HG03064 (cell line): ENCODE measurements around the gene DNAJB12.
A peak's percentile ranks its signal among the peaks of the same experiment; 100 is the strongest.
"Not testable (repeated sequence)": the region's sequence is repeated elsewhere in the genome, so short reads cannot be mapped to it uniquely, and the experiment has no call there.

Experiments
- ATAC-seq: cut with Tn5 transposase; IDR thresholded peaks from one replicate; pipeline ENCODE4 v1.9.1; 2021; ENCODE audit warnings: low read depth; ENCODE audit not compliant: unreplicated experiment

The DNAJB12 gene

DNA sequence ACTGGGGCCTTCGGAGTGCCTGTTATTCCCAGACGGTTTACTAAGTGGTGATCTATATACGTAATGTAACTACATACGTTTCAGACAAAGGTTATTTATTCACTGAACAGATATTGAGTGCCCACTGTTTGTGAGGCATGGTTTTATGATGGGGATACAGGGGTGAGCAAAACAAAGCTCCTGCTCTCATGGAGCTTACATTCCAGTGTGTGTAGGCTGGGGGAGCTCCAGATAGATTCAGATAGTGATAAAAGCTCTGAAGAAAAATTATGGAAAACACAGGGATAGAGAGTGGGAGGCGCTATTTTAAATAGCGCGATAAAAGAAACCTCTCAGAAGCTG lies 466 bp upstream of the DNAJB12 start:
- no peak for ATAC-seq

DNA sequence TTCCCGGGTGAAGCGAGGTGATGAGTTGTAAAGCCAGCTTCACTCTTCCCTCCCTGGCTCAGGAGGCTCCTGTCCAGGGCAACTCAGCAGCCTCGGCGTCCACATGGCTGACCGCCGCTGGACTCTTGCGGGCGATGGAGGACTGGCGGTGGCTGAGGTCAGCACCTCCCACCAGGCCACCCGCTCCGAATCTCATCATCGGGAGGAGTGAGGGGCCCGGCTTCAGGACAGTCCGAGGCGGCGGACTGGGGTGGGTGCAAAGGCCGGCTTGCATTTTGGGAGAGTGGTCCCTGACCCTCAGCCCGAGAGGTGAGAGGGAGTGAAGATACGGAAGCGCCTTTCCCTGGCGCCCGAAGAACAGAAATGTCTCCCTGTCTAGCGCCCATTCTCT lies 759 bp downstream of the DNAJB12 start:
- ATAC-seq: peak; percentile 7

DNA sequence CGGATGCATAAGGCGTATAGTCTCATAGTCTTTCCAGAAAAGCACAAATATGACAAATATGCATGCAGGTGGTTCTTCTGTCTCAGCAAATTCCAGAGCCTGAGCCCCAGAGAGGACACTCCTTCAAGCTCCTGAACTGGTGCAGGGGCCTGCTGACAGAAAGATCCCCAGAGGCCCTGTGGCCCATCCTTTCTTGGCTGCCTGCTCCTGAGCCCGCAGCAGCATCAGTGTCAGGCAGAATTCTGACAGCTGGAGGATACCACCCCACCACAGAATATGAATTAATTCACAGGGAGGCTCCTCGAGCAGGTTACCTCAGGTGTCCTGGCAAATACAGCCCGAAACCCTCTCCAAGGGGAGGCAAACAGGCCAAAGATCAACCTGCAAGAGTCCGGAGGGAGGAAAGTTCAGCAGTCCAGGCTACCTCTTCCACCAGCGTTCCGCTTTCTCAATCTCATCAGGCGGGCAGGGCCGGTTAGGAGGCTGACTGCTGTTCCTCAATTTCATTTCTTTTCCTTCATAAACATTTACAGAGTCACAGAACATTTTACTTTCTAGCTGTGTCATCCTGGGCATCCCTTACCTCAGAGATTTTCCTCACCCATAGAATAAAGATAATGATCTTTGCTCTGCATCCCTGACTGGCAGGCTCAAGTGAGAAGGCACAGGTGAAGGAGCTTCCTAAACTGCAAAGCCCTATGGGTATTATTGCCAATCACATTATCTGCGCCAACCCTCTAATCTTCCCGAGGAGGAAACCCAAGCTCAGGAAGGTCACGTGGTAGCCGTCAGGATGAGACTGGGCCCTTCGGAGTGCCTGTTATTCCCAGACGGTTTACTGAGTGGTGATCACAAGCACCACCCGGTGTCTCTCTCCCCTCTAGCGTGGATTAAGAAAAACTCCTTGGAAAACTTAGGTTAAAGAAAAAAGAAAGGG lies 1.4 kb downstream of the DNAJB12 start:
- ATAC-seq: no peak

DNA sequence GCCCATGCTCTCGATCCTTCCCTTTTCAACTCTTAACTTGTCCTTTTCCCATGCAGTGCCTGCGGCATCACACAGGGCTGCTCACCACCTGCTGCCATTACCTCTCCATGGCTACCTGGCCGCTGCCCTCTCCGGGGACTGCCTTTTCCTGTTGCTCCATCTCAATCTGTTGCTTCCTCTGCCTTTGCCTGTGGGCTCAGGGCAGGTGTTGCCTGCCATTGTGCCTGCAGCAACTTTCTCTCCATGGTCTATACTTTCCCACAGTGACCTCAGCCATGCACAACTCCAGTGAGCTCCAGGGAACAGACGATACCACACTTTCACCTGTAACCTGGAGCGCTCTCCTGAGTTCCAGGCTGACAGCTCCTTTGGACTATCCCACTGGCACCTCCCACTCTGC lies 3.2 kb downstream of the DNAJB12 start:
- ATAC-seq: no peak

DNA sequence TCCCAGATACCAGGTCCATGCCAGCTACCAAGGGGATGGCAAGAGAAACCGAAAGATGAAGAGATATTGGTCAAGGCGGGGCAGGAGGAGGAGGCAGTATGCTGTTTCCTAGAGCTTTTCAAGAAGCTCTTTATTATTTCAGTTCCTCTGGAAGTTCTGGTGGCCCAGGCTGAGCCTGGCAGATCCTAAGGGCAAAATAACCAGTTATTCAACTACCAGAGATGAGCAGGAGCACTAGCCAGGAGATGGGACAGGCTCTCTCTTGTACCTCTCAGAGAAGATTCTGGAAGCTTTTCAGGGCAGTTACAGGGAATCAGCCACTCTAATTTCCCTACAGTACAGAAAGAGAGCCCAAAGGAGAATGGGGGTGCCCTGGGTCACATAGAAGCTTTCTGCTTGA lies 5.3 kb downstream of the DNAJB12 start:
- no peak for ATAC-seq

DNA sequence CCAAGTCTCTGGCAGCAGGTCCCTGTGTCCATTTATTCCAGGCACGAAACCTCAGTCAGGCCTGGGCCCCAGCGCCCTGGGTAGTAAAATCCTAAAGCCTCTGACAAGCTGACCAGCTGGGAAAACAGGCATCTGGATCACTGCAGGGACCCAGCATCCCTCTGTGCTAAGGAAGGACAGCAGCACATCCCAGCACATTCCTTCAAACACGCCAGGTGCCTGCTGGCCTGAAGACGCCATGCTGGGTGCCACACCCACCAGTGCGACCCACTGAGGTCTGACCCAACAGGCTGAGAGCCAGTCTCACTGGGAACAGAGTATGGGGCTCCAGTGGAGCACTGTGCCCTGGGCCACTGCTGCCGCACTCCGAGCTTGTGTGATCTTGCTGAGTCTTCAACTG lies 6.4 kb downstream of the DNAJB12 start:
- ATAC-seq: no peak

DNA sequence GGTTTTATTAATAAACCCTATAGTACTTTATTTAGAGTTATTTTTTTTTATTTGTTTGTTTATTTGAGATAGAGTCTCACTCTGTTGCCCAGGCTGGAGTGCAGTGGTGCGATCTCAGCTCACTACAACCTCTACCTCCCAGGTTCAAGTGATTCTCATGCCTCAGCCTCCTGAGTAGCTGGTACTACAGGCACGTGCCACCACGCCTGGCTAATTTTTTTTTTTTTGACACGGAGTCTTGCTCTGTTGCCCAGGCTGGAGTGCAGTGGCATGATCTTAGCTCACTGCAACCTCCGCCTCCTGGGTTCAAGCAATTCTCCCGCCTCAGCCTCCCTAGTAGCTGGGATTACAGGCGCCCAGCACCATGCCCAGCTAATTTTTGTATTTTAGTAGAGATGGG lies 8.6 kb downstream of the DNAJB12 start:
- not testable (repeated sequence) for ATAC-seq

DNA sequence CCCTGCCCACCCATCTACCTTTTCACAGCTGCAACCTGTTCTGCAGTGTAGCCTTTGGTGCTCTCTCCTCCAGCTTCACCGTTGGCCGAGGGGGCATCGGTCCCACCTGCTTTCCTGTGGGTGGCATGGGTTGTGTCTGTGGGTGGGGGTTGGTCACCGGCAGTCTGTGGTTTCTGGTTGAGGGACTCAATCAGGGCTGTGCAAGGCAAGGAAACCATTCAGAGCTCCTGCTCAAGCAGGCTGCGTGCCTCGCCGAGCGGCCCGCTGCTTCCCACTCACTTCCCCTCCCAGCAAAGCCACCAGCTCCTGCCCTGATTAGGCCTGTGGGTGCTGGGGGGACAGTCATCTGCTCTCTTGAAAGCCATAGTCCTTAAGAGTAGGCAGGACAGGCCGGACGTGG lies 9.8 kb downstream of the DNAJB12 start:
- no peak for ATAC-seq

DNA sequence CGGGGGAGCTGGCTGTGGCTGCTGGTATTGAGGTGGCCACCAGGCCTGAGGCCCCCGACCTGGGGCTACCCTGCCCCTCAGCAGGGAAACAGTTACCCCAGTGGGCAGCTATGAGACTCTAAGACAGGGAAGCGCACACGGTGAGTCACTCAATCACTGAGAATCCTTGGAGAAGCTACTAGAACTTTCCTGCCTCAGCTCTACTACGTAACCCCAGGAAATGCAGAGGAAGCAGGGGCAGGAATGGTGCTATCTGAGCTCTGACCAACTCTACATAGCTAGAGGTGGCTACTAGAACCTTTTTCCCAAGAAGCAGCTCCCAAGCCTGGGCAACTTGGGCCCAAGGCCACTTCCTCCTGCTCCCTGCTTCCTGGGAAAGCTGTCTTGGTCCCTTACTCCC lies 11.8 kb downstream of the DNAJB12 start:
- no peak for ATAC-seq

DNA sequence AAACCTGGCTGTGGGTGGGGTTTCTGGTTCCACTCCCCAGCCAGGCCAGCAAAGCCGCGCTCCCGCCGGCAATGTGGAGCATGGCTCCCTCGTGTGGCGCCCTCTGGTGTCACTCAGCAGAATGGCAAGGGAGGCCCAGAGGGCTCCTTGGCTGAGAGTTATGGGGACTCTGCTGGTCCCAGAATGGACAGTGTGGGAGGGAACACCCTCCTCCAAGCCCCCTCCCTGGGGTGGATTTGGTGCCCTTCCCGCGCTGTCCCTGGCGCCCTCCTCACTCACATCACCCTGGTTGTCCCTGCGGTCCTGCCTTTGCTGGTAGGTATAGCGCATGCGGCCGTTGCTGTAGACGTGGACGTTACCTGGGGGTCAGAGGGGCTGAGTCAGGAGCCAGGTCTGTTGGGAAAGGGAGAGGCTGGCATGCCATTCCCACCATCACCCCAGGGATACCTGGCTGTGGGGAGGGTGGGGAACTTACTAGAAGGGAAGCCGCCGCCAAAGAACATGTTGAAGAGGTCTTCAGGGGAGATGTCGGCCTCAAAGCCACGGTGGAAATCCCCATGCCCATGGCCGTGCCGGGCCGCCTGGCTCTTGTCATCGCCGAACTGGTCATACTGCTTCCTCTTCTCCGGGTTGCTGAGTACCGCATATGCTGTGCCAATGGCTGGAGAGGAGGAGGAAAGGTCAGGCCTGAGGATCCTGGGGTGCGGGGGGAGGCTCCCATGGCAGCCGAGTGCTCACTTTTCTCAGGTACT lies 14.0 kb downstream of the DNAJB12 start:
- no peak for ATAC-seq

DNA sequence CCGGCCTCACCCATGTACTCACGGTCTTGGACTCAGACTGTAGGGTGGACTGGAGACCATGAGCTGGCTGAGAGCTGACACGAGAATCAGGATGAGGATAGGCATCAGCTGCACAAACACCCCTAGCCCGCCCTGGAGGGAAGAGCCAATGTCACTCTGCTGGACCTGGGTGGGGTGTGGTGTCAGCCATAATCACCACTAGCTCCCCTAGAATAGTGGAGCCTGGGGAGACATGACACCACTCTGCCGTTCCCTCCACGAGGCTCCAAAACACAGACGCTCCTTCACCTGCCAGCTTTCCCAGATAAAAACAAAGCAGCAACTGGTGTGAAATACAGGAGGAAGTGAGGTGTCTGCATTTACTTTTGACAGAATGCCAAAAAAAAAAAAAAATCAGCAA lies 16.5 kb downstream of the DNAJB12 start:
- ATAC-seq: no peak

DNA sequence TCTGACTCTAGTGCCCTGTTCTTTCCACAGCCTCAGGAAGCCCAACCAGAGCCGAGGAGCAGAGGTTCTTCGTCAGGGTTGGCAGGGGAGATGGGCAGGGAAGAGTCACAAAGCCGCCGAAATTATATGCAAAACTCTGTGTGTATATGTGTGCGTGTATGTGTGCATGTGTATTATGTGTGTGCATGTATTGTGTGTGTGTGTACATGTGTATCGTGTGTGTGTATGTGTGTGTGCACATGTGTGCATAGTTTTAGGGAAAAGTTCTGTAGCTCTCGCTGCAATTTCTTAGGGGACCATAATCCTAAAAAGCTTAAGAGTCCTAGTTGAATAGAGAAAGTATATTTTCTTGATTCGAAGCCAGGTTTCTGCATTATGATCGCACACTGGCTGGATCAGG lies 17.0 kb downstream of the DNAJB12 start:
- no peak for ATAC-seq

DNA sequence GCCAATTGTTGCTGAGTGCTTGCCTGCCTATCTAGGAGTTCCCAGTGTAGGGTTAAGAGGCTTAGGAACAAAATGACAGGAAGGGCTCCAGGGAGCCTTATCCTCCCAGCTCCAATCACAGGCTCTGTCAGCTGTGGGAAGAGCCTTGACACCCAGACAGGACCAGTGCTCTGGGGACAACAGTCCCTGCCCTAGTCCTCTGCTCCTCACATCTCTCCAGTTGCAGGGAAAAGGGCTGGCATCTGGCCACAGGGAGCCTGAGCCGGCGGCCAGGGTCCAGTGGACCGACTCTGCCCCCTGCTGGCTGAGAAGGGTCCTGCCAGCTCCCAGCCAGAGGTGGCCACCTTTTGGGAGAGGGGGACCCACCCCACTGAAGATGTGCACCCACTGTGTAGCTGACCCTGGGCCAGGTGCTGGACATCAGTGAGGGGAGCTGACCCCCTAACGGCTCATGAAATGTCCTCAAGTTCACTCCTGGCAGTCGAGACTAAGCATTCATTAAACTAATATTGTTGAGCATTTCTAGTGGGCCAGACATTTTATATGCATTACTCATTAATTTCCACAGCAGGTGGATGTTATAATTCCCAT lies 17.6 kb downstream of the DNAJB12 start:
- no peak for ATAC-seq

DNA sequence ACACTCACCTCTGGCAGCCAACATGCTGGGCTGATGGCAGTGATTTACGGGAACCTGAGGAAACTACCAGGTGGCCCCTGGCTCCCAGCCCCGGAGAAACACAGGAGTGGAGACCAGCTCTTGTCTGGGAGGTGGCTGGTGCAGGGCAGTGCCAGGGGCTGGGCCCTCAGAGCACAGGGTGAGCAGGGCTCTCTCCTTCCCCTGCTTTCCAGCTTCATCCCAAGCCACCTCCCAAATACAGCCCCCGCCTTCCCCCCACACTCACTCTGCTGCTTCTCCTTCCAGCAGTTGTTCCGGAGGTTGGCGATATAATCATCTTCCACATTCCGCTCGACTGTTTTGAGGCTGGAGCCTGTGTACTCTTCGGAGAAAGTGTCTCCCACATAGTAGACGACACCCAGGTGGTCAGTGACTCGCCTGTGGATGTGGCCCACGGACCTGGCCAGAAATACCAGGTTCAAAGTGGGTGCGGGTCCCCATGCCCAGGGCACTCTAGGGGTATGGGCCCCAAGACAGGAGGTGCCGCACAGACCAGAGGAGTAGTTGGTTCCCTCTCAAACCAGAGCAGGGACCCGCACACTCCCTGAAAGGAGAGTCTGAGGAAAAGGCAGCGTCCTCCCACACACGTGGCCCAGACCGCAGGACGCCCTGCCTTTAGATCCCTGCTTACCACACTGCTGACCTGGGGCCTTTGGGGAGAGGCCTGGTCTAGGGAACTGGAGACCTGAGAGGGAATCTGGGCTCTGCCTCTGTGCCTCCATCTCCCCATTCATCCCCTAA lies 18.3 kb downstream of the DNAJB12 start:
- no peak for ATAC-seq

DNA sequence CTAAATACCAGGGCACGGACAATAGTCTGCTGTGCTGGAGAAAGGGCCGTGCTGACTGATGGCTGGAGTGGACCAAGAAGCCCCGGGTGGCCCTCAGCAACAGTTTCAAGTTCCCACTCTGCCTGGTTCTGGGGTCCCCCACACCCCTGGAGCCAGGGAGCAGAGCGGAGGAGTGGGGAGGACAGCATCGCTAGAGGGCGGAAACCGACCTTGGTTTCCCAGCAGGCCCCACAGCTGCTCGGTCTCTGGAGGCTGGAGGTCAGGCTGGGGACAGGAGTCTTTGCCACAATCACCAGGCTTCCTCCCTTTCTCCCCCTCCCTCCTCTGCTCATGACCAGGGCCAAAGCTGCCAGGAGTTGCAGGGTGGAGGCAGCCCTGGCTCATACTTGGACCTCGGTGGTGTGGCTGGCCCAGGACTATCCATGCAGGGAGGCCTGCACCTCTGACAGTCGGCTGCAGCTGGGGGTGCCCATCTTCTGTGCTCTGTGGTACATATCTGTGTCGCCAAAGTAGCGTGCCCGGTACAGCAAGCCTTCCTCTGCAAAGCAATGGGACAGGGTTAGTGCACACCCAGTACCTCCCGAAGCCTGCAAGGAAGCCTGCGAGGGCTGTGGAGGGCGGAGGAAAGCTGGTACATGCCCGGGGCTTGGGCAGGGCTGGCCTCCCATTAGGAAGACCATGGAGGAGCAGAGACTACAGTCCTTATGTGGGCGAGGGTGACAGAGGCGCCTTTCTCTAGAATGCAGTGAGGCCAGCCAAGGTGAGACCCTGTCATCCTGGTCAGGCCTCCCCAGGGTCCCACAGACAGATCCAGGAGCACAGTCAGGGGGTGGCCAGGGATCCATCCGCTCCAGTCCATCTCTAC lies 19.1 kb downstream of the DNAJB12 start:
- ATAC-seq: peak; percentile 35

DNA sequence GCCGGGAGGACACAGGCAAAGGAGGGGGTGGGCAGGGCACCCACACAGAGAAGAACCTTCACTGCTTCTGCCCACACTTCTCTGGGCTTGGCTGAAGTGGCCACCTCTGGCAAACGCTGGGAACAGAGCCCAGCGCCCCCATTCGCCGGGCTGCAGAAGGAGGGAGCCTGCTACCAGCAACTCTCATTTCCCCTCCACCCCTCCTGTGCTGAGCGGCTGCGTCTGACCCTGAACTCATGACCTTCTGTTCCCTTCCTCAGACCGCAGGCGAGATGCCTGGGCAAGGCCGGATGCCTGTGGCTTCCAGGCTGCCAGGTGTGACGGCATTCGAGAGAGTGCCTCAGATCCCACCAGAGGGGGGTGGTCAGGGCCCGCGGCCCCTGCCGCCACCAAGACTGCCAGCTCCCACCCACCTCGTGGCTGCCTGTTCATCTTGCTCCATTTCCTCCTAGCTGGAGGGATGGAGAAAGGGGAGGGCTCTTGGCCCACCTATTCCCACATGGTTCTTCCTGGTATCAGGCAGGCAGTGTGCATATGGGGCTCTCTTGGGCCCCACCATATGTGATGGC lies 19.8 kb downstream of the DNAJB12 start:
- ATAC-seq: peak; percentile 44

DNA sequence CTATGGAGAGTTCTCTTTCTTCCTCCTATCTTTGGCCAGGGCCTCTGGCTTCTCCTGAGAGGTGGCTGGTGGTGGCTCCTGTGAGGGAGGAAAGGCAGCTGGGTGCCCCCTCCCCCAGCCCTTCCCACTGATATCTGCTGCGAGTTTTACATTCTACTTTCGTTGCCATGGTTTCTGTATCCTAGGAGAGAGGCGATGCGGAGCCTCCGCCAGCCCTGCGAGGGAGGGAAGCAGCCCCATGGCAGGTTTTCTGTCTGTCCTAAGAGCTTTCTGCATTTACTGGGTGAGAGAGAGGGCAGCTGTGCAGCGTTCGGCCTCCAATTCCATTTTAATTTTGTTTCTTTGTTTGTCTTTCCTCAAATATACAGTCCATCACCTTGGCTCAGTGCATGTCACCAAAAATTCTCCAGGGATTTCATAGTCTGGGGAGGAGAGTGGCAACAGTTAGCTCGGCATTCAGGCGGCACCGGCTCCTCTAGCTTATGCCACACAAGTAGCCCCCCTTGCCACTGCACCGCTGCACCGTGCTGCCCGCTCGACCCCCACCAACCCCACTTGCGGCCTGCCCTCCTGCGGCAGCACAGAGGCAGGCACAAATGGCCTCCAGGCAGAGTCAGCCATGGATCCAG lies 20.4 kb downstream of the DNAJB12 start:
- peak; percentile 5 for ATAC-seq

DNA sequence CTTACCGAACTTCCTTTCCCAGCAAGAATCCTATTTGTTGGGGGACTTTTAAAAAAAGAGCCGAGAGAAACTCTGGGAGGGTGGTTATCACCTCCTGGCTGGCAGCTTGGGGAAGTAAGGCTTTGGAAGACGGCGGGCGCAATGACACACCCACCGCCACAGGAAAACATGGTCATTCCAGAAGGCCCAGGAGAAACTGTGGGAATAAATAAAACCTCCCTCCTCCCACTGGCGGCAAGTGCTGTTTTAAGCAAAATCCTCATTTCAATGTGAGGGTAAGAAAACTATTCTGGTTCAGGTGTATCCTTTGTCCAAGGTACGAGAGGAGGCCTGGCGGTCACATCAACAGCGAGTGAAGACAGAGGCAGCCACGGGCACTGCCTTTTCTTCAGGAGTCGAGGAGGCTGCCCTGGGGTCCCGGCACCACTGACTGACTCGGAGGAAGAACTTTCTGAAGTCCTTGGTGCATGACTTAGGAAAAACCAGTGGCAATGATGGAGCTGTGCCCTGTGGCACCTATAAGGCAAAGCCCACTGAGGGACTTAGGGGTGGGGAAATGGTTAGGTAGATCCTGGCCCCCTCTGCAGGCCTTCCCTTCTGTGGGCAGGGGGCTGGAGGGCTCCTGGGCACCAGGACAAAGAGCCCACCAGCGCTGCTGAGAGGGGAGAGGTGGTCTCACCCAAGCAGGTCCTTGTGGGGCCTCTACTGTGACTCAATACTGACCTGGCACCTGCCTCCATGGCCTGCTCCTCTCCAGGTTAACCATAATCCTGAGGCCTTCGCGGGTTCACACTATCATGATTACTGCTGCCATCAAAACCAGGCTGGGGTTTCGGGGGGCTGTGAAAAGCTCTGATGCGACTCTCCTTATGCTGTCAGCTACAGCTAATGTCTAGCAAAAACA lies 21.4 kb downstream of the DNAJB12 start:
- no peak for ATAC-seq
